LNCaP clone FGC (cell line): ENCODE measurements around the gene GRAMD1B.
"Not testable (repeated sequence)": the region's sequence is repeated elsewhere in the genome, so short reads cannot be mapped to it uniquely, and the experiment has no call there.

Source experiments
- DNase-seq: peaks from one replicate; pipeline ENCODE4 v3.0.0-alpha.2; 2011; ENCODE audit warnings: low read depth
- H3K4me3 ChIP-seq: 2 replicates; pipeline ENCODE4 v1.5.1; 2011; ENCODE audit warnings: mild to moderate bottlenecking, low read depth, low read length, control low read depth
- TF ChIP-seq, protein P1 (sequence below): IDR thresholded peaks from 2 replicates; pipeline ENCODE4 v1.5.1; 2012; ENCODE audit warnings: mild to moderate bottlenecking; ENCODE audit not compliant: control insufficient read depth, insufficient read depth; ENCODE audit errors: extremely low read depth

The GRAMD1B gene

DNA sequence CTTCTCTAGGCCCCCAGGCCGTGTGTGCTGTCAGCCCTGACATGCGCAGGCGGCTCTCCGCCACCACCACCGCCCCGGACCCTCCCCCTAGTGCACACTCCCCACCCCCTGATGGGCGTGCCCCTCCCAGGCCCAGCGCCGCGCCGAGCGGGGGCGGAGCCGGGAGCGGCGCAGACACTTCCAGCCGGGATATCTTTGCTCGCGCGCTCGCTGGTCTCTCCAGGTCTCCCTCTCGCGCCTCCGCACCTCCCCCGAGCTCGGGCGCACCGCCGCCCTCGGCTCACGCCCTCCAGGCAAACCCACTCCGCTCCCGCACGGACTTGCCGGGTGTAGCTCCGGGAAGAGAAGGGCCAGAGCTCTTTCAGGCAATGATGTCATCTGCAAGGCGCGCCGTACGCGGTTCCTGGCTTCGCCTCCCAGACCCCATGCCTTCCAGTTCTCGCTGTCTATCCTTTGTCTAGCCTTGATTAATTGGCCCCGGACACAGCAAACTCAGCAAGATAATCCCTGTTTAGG, 224.6 kb downstream of the GRAMD1B start, which contains the start of gene SCN3B:
Gene SCN3B (minus strand): TSS at position 59 of the 516 bp plus-strand sequence. CDS start 823 bp downstream, outside the sequence.
- DNase-seq = no peak
- TF ChIP-seq, protein P1, sequence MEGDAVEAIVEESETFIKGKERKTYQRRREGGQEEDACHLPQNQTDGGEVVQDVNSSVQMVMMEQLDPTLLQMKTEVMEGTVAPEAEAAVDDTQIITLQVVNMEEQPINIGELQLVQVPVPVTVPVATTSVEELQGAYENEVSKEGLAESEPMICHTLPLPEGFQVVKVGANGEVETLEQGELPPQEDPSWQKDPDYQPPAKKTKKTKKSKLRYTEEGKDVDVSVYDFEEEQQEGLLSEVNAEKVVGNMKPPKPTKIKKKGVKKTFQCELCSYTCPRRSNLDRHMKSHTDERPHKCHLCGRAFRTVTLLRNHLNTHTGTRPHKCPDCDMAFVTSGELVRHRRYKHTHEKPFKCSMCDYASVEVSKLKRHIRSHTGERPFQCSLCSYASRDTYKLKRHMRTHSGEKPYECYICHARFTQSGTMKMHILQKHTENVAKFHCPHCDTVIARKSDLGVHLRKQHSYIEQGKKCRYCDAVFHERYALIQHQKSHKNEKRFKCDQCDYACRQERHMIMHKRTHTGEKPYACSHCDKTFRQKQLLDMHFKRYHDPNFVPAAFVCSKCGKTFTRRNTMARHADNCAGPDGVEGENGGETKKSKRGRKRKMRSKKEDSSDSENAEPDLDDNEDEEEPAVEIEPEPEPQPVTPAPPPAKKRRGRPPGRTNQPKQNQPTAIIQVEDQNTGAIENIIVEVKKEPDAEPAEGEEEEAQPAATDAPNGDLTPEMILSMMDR = no peak
- H3K4me3 ChIP-seq = peak within 1 kb of the TSS; percentile 40

DNA sequence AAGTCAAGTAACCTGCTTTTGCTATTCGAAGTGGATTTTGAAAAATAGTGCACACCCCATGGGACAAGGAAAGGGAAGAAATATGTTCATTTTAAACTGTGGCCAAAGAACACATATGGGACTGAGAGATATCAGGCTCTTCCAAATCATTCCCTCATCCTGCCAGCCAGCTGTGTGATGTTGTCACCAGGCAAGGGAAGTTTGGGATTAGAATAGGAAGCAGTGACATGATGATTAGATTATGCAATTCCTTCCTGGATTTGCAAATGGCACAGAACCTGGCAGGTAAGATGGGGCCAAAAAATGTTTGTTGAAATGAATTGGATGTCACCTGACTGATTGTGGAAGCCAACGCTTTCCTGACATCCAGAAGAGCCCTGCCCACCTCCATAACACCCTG, 229.2 kb downstream of the GRAMD1B start:
- no peak for DNase-seq
- TF ChIP-seq, protein P1 = no peak
- H3K4me3 ChIP-seq = no peak overlapping the region

DNA sequence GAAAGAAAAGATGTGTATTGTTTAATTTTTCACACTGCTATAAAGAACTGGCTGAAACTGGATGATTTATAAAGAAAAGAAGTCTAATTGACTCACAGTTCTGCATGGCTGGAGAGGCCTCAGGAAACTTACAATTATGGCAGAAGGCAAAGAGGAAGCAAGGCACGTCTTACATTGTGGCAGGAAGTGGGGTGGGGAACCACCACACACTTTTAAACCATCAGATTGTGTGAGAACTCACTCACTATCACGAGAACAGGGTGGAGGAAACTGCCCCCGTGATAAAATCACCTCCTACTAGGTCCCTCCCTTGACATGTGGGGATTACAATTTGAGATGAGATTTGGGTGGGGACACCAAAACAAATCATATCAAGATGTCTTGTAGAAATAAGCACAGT, 229.9 kb downstream of the GRAMD1B start:
- not testable (repeated sequence) for H3K4me3 ChIP-seq, DNase-seq

DNA sequence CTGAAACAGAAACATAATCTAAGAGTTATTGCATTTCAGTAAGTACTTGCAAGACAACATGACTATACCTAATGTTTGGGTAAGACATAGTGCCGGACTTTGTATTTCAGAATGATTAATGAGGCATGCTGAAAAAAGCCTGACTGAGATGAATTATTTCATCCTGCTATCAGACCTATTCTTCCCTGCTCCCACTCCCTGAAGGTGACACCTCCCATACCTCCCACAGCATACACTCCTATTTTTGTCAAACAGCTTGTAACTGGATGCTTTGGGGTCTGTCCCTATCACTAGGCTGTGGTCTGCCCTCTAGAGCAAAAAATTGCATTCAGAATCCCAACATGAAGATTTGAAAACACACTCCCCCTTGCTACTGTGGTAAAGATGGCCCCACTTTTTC, 235.2 kb downstream of the GRAMD1B start:
- no peak overlapping the region for H3K4me3 ChIP-seq
- TF ChIP-seq, protein P1 = no peak
- no peak for DNase-seq

DNA sequence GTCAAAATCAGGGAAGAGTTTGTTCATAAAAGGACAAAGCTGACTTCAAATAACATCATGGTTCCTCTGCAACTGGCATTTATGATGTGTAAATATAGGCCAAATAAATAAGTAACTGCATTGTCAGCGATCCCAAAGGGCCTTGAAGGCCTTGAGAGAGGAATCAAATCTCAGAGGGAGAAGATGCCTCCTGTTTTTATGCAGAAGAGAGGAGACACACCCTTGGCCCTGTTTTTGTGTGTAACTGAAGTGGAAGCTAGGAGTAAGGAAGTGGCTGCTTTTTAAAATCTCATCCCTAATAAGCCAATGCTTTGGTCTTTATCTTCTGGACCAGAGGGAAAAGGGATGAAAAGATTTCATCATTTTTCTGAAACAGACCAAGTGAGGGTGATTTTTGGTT, 240.0 kb downstream of the GRAMD1B start:
- no peak overlapping the region for H3K4me3 ChIP-seq
- no peak for DNase-seq
- TF ChIP-seq, protein P1 = no peak

DNA sequence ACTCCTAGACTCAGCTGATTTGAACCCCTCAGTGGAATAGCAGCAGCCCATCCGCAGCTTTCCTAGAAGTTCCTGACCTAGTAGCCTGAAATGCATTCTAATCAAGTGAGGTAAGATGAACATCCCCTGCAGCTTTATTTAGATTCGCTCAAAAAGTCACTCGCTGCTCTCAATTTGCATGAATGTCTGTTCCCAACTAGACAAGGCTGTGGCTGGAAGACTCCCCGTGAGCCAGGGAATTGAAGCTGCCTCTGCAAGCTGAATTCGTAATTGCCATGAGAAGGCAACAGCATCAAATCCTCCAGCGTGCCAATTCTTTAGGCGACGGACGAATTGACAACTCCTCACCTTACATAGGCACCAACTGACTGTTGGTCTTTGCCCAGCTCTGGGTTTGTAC, 241.5 kb downstream of the GRAMD1B start:
- TF ChIP-seq, protein P1 = no peak
- H3K4me3 ChIP-seq = no peak overlapping the region
- DNase-seq = no peak

DNA sequence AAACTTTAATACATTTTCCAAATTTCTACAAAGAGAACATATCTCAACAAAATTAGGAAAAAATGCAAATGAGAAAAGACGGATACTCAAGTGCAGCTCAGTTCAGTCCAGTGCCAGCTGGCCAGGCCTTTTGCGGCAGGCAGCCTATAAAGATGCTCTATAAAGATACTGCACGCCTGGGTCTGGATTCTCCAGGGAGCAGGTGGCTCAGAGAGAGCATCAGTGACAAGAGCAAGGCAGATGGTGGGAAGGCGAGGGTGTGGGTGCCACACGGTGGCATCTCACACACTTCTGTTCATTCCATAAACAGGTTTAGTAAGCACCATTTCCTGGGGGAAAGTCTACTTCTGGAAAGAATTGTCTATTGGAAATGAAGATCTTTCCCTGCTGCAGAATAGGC, 242.5 kb downstream of the GRAMD1B start:
- TF ChIP-seq, protein P1 = no peak

More for the DNA sequence above, 242.5 kb downstream of the GRAMD1B start:
- peak; percentile 36 for DNase-seq
- H3K4me3 ChIP-seq = no peak overlapping the region
